HFFc6 (cell line): ENCODE measurements around the gene MYO18A. TPM values are rescaled to one million over a fixed set of nuclear protein-coding genes. Genes with fewer than 3 reads are reported as not detected.

Source experiments
- DNase-seq: peaks from one replicate; pipeline ENCODE4 v3.0.0-alpha.2; 2018
- H3K27ac Mint-ChIP-seq: 2 replicates; pipeline ENCODE4 v1.8.0; 2020; ENCODE audit warnings: mild to moderate bottlenecking, mixed read lengths
- H3K27me3 Mint-ChIP-seq: 2 replicates; pipeline ENCODE4 v1.8.0; 2021; ENCODE audit warnings: mild to moderate bottlenecking, moderate library complexity, mixed read lengths; ENCODE audit not compliant: insufficient read depth
- H3K36me3 Mint-ChIP-seq: 2 replicates; pipeline ENCODE4 v1.8.0; 2021; ENCODE audit warnings: low read depth, mixed read lengths
- H3K4me1 Mint-ChIP-seq: 2 replicates; pipeline ENCODE4 v1.8.0; 2020; ENCODE audit warnings: low read depth, mixed read lengths
- H3K4me3 Mint-ChIP-seq: 2 replicates; pipeline ENCODE4 v1.8.0; 2020; ENCODE audit warnings: mild to moderate bottlenecking, moderate library complexity, mixed read lengths
- H3K9me3 Mint-ChIP-seq: 2 replicates; pipeline ENCODE4 v1.8.0; 2020; ENCODE audit warnings: mild to moderate bottlenecking, mixed read lengths
- total RNA-seq, 6 experiments: library from RNA; stranded (reverse); fragmentation: NEBNext Ultra II Directional; extraction: Animal tissue kit (Norgen Biotek cat#: 25700); gene quantifications; 2 replicates in 1 of 6; 3 replicates in 5 of 6; pipeline ENCODE4 v1.2.3, GENCODE V29; 2021
- TF ChIP-seq, protein P1 (sequence below): fragments of 200-600 bp; sonication (generic); IDR thresholded peaks from 2 replicates; pipeline ENCODE4 v1.5.0; 2021; ENCODE audit warnings: antibody characterized with exemption, mild to moderate bottlenecking

MYO18A gene
- total RNA-seq, 6 experiments from 2014 or later = 39.2 to 57.7 (median 42.9) TPM

DNA sequence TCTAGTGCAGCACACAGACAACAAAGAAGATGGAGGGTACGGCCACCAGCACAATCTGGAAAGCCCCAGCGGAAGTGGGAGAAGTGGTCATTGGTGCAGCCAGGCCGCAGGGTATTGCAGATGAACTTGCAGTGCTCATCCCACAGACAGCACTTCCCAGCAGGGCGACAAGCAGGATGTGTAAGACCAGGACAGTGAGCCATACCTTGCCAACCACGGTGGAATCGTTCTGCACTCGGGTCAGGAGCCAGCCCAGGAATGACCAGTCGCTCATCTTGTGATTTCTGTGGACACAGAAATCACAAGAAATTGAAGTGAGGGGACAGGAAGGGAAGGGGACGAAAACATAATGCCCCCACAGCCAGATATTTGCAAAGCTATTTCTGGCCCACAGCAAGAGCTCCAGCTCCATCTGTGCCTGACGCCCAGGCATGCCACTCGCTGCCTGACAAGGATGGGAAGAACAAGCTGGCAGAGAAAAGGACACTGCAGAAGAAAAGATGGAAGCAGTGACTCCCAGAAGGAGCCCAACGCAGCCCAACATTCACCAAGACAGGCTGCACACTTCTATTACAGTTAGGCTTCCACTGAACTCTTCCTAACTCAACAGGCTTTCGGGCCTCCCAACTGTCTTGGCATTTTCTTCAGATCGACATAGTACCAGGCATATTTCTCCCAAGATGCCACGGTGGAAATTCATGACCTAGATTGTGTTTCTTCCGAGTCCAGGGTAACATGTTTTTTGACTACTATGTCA lies 17.5 kb upstream of the MYO18A start:
- Mint-ChIP-seq H3K4me3 (no peak overlapping the region), H3K9me3 (no peaks in the 10 kb centered on the region), H3K36me3 (no peaks in the 10 kb centered on the region), H3K4me1 (peaks cover 14% of the 10 kb centered on the region), H3K27me3 (peaks cover 11% of the 10 kb centered on the region), H3K27ac (no peak overlapping the region)
- TF ChIP-seq, protein P1, sequence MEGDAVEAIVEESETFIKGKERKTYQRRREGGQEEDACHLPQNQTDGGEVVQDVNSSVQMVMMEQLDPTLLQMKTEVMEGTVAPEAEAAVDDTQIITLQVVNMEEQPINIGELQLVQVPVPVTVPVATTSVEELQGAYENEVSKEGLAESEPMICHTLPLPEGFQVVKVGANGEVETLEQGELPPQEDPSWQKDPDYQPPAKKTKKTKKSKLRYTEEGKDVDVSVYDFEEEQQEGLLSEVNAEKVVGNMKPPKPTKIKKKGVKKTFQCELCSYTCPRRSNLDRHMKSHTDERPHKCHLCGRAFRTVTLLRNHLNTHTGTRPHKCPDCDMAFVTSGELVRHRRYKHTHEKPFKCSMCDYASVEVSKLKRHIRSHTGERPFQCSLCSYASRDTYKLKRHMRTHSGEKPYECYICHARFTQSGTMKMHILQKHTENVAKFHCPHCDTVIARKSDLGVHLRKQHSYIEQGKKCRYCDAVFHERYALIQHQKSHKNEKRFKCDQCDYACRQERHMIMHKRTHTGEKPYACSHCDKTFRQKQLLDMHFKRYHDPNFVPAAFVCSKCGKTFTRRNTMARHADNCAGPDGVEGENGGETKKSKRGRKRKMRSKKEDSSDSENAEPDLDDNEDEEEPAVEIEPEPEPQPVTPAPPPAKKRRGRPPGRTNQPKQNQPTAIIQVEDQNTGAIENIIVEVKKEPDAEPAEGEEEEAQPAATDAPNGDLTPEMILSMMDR = no peak
- no peak for DNase-seq

DNA sequence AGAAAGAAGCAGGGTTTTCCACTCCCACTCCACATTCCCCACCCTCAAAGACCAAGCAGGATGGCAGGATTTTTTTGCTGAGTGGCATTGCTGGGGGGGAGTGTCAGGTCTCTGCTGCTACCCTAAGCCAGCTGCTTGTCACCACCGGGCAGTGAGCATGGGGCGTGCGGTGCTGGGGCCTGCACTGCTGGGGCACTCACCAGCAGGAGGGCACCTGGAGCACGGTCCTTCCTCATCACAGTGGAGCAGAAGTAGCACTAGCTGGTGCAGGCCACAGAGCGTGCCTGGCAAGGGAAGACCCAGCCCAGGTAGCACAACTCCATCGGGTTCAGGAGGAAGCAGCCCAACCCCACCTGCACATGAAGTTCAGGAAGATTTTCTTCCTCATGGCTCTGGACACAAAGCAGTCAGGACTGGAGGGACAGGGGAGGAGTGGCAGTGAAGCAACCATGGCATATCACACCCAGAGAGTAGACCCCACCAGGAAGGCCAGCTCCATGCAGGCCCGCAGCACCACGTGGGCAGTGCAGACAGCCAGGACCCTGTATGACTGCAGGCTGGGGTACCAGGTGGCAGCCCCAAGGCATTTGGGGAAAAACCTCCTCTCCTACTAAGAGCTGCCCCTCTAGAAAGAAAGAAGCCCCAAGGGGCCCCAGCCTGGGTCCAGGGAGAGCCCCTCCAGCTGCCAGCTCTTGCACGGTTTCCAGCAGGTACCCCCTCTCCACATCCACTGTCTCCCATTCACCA lies 16.7 kb upstream of the MYO18A start:
- TF ChIP-seq, protein P1 = no peak
- H3K4me1 Mint-ChIP-seq = peaks cover 14% of the 10 kb centered on the region
- no peak for DNase-seq
- peaks cover 13% of the 10 kb centered on the region for H3K27me3 Mint-ChIP-seq
- H3K36me3 Mint-ChIP-seq = no peaks in the 10 kb centered on the region
- H3K9me3 Mint-ChIP-seq = no peaks in the 10 kb centered on the region
- no peak overlapping the region for H3K4me3 Mint-ChIP-seq
- no peak overlapping the region for H3K27ac Mint-ChIP-seq

DNA sequence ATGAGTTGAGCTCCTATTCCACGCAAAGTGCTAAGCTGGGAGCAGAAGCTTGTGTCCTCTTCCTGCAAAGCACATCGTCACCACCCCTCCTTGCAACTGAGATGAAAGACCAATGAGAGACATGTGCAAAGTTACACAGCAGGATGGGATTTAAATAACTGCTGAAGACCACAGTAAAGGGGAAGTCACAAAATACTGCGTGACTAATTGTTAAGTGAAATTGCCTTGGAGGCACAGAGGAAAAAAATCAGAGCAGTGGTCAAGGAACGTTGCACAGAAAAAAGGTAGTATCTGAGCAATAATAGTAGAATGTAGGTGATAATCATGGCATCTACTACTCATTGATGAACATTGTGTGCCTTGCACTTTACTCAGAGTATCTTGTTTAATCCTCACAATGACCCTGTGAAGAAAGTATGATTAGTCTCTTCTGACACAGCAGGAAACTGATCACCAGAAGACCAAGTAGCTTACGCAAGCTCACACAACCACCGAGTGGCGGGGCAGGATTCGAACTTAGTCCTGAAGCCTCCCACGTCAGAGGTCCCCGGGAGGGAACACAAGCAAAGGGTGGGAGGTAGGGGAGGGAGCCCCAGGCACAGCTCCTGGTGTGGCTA lies 15.4 kb upstream of the MYO18A start:
- peaks cover 14% of the 10 kb centered on the region for H3K4me1 Mint-ChIP-seq
- TF ChIP-seq, protein P1 = no peak

DNA sequence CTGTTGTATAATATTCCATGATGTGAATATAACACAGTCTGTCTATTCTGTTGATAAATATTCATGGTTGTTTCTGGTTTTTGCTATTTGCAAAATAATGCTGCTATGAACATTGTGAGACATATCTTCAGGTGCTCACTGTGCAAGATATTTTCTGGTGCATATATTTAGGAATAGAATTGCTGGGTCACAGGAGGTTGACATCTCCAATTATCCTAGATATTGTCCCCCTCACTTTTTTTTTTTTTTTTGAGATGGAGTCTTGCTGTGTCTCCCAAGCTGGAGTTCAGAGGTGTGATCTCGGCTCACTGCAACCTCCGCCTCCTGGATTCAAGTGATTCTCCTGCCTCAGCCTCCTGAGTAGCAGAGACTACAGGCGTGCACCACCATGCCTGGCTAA lies 14.5 kb upstream of the MYO18A start:
- no peak overlapping the region for H3K4me3 Mint-ChIP-seq
- H3K36me3 Mint-ChIP-seq = no peaks in the 10 kb centered on the region
- H3K27ac Mint-ChIP-seq = no peak overlapping the region
- TF ChIP-seq, protein P1 = no peak
- H3K9me3 Mint-ChIP-seq = no peaks in the 10 kb centered on the region
- no peak for DNase-seq
- H3K27me3 Mint-ChIP-seq = peaks cover 13% of the 10 kb centered on the region
- peaks cover 14% of the 10 kb centered on the region for H3K4me1 Mint-ChIP-seq

More for the DNA sequence above, 15.4 kb upstream of the MYO18A start:
- H3K9me3 Mint-ChIP-seq = no peaks in the 10 kb centered on the region
- no peak overlapping the region; the same call in 1 of the 2 replicates for H3K4me3 Mint-ChIP-seq
- H3K27ac Mint-ChIP-seq = no peak overlapping the region
- peaks cover 13% of the 10 kb centered on the region for H3K27me3 Mint-ChIP-seq
- peak; percentile 8 for DNase-seq
- H3K36me3 Mint-ChIP-seq = no peaks in the 10 kb centered on the region

DNA sequence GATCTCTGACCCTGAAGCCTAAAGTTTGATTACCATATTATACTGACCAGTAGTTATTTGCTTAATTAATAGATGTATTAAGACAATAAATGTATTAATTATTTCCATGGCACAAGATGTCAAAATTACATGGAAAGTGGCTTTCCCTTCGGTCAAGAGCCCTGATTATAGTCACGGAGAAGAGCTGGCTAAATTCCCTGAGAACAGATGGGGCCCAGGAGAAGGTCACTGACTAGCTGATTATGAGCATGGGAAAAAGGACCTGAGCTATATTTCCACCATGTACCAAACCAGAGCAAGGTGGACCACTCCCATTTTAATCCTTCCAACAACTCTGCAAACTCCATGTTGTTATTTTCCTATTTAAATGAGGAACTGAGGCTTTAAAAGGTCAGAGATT lies 12.9 kb upstream of the MYO18A start:
- H3K27me3 Mint-ChIP-seq = peaks cover 17% of the 10 kb centered on the region
- peaks cover 14% of the 10 kb centered on the region for H3K4me1 Mint-ChIP-seq
- H3K36me3 Mint-ChIP-seq = no peaks in the 10 kb centered on the region

More for the DNA sequence above, 12.9 kb upstream of the MYO18A start:
- Mint-ChIP-seq H3K4me3 (no peak overlapping the region), H3K9me3 (no peaks in the 10 kb centered on the region), H3K27ac (no peak overlapping the region)
- no peak for DNase-seq
- TF ChIP-seq, protein P1 = no peak
